Measurements from ENCODE around the gene MSANTD1.

Gene MSANTD1

GRCh38 chr4:3248811-3249661 is at the start of gene MSANTD1:
Gene MSANTD1, plus strand, starts transcription at chr4:3249159. Its CDS starts 64 bp downstream, at chr4:3249223.
- no peak for DNase-seq (ENCODE audit: low spot score)

DNA sequence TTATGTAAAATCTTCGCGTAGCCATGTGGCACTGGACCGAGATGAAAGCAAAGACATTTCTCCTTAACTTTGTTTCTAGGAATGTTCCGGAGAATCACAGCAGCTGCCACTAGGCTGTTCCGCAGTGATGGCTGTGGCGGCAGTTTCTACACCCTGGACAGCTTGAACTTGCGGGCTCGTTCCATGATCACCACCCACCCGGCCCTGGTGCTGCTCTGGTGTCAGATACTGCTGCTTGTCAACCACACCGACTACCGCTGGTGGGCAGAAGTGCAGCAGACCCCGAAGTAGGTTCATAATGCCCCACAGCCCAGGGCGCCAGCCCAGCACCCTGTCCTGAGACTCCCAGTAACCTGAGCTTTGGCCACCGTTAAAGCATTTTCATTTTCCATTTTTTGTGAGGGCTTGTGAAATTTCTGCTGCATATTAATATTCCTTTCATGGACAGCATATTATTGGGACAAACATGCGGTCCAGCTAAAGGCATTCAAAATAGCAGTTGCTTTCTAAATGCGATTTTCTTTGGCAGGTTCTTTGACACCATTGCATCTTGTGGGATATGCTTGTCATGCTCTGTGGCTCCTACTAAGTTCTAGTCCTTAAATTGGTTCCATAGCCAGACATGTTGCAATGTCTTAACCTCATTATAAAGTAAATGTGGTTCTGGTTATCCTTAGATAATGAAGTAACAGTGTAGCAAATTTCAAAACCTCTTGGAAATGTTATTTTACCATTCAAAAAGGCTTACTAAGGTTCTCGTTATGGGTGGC is 49.1 kb upstream of the MSANTD1 start:
- DNase-seq (ENCODE audit: low spot score), result no peak

DNA sequence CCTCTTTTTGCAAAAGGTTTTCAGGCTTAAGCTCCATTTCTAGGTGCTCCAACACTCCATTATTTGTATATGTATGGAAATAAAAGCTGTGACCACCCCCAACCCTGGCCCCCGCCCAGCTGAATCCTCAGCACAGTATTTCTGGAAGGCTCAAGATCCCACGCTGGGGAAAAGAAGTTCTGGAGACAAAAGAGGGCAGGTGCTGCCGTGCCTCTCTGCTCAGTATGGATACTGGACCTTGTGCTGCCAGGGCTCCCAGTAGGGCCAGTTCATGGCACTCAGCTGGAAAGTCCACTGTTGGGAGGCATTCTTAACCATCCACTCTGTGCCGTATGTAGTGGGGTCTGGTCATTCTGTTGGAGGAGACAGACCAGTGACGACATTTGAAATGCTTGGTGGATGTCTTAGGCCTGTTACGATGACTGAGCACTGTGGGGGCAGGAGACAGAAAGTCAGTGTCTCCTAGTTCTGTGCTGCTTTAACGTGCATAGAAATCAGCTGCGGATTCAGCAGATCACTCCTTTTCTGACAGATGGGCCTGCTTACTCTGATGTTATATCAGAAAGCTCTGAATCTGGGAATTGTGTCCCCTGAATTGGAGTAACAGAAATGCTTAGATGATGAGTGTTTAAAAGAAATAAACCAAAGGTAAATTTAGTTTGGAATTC is 48.4 kb upstream of the MSANTD1 start:
- DNase-seq (ENCODE audit: low spot score), result no peak

DNA sequence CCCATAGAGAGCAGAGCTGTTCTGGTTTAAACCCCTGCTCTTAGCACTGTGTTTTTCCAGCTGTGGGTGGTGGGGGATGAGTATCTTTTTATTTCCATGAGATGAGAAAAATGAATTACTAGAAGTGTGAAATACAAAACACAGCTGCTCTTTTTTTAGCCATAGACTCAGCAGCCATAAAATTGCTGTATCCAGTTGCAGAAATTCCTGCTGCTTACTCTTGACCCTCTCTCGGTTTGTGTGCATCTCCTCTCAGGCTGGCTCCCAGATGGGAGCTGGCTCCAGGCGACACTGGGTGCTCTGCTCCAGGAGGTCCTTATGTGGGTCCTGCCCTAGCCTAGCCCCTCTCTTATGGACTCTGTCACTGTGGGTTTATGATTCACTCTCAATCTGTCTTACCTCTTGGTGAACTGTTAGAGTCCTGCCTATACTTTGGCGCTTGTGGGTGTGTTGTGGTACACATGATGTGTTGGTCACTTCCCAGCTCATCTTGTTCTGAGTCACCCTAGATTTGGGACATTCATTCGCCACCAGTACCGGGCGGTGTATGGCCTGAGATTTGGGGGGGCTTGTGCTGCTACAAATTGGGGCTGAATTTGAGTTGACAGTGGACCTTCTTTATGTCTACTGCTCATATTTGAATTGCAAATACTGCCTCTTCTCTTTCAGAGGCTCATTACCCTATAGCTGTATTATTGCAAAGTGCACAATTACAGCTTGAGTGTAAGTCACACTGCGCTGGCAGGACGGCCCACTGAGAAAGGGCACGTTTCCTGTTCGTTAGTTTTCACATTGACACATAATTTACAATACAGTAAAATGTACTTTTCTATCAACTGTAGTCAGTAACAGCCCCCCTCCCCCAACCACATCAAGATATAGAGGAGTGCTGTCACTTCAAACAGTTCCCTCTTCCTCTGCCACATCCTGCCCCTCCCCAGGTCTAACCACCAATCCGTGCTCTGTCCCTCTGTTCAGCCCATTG is 46.9 kb upstream of the MSANTD1 start:
- no peak for DNase-seq (ENCODE audit: low spot score)

- no peak for DNase-seq (ENCODE audit: low spot score)
These were observed 45.8 kb upstream of the MSANTD1 start for GRCh38 chr4:3202836-3203820.

DNA sequence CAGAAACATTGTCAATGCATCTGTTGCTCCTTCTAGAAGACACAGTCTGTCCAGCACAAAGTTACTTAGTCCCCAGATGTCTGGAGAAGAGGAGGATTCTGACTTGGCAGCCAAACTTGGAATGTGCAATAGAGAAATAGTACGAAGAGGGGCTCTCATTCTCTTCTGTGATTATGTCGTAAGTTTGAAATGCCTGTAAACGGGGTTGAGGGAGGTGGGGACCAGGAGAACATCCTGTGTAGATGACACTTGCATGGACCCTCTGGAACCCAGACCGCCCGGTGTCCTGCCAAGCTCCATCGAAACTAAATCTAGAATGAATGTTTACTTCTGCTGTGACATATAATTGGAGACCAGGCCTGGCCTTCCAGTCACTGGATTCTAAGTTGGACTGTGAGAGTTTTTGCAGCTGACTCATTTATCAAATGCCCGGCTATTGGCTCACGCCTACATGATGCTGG is 45.0 kb upstream of the MSANTD1 start:
- DNase-seq (ENCODE audit: low spot score), result no peak

GRCh38 chr4:3205995-3206394 is 43.0 kb upstream of the MSANTD1 start:
- DNase-seq (ENCODE audit: low spot score), result no peak

DNA sequence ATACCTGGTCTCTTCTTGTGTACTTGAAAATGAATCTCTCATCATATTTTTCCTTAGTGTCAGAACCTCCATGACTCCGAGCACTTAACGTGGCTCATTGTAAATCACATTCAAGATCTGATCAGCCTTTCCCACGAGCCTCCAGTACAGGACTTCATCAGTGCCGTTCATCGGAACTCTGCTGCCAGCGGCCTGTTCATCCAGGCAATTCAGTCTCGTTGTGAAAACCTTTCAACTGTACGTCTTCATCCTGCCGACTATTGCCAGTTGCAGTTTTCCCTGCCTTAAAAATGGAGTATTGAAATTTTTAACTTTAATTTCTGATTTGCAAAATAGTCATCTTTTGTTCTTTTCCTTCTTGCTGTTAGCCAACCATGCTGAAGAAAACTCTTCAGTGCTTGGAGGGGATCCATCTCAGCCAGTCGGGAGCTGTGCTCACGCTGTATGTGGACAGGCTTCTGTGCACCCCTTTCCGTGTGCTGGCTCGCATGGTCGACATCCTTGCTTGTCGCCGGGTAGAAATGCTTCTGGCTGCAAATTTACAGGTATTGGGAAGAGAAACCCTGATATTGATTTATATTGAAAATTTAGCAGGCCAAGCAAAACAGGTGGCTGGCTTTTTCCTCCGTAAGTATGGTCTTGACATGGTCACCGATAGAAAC is 42.4 kb upstream of the MSANTD1 start:
- no peak for DNase-seq (ENCODE audit: low spot score)

DNA sequence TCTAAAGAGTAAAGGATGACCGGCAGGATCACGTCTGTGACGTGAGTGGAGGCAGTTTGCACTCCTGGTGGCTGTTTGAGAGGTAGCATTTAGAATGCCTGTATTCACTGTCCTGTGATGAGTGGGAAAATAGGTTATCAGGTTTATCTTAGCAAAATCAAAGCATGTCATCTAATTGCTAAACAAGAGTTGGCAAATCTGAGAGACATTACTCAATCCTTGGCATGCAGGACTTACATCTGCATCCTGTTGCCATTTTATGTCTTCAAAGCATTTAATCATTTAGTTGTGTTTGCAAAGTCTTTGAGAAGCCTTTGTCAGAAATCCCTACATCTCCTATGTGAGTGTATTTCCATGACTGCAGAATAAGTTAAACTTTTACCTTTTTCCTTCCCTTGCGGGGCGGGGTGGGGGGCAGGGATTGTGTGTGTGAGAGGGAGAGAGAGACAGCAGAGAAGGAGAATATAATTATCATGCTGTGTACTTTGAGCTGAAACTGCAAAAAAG is 41.4 kb upstream of the MSANTD1 start:
- DNase-seq (ENCODE audit: low spot score), result no peak

- DNase-seq (ENCODE audit: low spot score), result no peak
These were observed 40.1 kb upstream of the MSANTD1 start for GRCh38 chr4:3208826-3209225.

DNA sequence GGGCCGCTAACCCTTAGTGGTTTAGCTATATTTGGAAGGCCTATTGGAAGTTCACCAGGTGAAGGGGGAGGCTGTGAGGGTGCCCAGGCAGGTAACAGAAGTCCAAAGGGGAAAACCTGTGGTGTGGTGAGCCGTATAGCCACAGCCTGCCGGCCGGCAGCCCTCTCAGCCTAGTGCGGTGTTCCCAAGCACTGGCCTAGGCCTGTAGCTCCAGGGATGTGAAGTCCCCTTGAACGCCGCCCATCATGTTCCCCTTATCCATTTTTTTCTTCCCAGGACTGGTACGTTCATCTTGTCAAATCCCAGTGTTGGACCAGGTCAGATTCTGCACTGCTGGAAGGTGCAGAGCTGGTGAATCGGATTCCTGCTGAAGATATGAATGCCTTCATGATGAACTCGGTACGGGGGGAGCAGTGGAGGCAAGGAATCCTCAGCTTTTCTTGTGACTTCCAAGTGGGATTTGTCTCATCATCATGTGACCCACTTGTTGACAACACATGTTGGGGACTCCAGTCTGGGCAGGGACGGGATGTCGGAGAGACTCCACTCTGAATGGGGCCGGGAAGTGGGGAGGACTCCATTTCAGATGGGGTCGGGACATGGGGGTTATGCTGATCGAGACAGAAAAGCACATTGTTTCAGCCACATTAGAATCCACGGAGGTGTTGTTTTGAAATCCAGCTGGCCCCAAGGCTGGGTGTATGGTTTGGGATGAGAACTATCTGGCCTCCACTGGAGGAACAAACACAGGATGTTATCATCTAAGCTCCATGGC is 39.2 kb upstream of the MSANTD1 start:
- DNase-seq (ENCODE audit: low spot score), result no peak

GRCh38 chr4:3210467-3210866 is 38.5 kb upstream of the MSANTD1 start:
- DNase-seq (ENCODE audit: low spot score), result no peak

- no peak for DNase-seq (ENCODE audit: low spot score)
These were observed 37.1 kb upstream of the MSANTD1 start for GRCh38 chr4:3211866-3212265.

DNA sequence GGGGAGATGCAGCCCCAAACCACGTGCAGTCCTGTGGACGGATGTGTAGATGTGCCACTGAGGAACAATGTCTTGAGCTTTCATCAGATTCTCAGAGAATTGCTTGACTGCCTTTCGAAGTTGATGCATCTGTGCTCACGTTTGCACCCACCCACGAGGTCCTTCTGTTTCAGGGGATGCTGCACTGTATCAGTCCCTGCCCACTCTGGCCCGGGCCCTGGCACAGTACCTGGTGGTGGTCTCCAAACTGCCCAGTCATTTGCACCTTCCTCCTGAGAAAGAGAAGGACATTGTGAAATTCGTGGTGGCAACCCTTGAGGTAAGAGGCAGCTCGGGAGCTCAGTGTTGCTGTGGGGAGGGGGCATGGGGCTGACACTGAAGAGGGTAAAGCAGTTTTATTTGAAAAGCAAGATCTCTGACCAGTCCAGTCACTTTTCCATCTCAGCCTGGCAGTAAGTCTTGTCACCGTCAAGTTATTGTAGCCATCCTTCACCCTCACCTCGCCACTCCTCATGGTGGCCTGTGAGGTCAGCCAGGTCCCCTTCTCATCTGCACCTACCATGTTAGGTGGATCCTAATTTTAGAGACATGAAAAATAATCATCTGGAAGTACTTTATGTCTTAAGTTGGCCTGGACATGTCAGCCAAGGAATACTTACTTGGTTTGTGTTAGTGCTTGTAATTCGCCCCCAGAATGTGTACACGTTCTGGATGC is 36.4 kb upstream of the MSANTD1 start:
- no peak for DNase-seq (ENCODE audit: low spot score)

GRCh38 chr4:3213106-3213425 is 35.9 kb upstream of the MSANTD1 start:
- no peak for DNase-seq (ENCODE audit: low spot score)

DNA sequence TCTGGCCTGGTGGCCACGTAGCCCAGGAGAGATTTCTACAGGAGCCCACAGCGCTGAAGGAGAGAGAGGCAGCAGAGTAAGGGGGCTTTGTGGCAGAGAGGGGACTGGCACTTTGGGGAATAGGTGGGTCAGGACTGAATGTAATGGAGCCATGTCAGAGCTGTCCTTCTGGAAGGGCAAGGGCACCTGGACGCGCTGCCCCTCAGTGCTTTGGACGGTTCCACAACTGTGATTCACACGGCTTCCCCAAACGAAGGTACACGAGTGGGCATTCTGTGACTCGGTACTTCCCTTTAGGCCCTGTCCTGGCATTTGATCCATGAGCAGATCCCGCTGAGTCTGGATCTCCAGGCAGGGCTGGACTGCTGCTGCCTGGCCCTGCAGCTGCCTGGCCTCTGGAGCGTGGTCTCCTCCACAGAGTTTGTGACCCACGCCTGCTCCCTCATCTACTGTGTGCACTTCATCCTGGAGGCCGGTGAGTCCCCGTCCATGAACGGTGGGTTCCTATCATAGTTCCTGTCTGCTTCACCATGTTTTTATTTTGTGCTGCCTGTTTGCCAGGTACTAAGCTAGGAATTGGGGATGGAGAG is 35.2 kb upstream of the MSANTD1 start:
- DNase-seq (ENCODE audit: low spot score), result no peak

GRCh38 chr4:3215256-3215655 is 33.7 kb upstream of the MSANTD1 start:
- DNase-seq (ENCODE audit: low spot score), result no peak

- no peak for DNase-seq (ENCODE audit: low spot score)
These were observed 33.2 kb upstream of the MSANTD1 start for GRCh38 chr4:3215733-3216132.
